GM18519 (cell line): ENCODE results near the gene IRF4.
A peak's percentile ranks its signal among the peaks of the same experiment; 100 is the strongest.

Experiments used
- ATAC-seq: cut with Tn5 transposase; IDR thresholded peaks from one replicate; pipeline ENCODE4 v1.9.1; 2021; ENCODE audit warnings: mild to moderate bottlenecking, moderate library complexity; ENCODE audit not compliant: unreplicated experiment, low FRiP score

Gene IRF4

DNA sequence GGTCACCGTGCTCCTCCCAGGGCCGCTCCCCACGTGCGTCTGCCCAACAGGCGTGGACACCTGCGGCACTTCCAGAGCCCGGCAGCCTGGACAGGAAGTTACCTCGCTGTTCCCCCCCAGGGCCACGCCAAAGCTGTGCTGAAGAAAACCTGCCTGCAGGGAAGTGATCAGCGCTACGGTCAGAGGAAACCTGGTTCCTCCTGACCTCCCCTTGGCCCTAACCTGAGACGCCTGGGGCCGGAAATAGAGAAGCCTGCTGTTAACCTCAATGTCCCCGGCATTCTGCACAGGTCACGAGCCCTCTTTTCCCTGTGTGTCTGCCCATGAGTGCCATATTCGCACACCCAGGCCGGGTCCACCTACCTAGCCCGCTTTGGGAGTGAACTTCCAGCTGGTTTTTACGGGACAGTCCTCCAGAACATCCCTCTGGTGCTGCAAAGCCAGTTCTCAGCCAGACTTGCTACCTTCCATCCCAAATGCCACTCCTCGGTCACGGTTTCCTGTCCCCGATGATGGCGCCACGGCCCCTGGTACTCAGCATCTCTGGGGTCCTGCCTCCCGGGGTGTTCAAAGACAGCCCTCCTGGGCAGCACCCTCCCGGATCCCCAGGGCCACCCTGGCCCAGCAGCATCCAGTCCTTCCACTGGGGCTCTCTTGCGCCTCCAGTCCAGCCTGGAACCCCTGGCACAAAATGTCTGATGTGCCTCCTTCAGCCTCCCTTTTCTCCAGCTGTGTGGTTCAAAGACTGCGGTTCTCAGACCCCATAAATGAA, 12.0 kb upstream of the IRF4 start:
- ATAC-seq: no peak

DNA sequence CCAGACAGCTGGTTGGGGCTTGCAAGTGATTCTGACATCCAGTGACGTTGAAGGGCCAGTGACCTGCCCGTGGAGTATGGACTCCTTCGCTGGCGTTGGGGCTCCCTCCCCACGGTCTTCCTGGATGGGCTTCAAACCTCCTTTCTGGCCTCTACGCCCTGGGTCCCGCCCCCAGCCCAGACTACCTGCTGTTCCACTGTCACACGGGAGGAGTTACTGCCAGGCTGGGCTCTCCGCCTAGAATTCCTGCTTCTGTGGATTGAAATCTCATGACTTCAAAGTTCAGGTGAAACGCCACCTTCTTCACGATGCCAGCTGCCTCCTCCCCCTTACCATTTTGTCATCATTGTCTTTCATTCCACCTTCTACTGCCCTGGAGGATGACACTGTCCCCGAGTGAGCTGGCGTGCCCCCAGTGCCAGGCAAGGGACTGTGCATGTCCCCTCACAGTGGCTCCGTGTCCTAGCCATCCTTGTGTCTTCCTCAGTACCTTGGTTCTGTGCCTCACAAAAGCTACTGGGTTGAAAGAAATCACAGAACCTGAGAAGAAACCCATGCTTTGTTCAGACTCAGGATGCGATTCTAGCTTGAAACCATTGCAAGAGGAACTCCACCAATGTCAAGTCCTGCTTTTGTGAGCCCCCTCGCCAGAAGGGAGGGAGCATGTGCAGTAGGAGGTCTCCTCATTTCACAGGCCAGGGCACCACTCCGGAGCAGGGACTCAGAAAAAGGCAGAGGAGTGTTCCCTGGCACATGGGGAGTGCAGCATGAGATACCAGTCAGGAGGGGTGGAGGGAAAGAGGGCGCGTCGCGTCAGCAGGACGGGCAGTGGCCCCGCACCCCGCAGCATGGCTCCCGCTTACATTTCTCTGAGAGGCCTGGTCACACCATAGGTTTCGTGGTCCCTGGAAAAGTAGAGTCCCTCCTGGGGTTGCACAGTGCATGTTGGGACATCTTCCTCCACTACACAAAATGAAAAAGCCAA, 11.0 kb upstream of the IRF4 start:
- ATAC-seq: no peak

DNA sequence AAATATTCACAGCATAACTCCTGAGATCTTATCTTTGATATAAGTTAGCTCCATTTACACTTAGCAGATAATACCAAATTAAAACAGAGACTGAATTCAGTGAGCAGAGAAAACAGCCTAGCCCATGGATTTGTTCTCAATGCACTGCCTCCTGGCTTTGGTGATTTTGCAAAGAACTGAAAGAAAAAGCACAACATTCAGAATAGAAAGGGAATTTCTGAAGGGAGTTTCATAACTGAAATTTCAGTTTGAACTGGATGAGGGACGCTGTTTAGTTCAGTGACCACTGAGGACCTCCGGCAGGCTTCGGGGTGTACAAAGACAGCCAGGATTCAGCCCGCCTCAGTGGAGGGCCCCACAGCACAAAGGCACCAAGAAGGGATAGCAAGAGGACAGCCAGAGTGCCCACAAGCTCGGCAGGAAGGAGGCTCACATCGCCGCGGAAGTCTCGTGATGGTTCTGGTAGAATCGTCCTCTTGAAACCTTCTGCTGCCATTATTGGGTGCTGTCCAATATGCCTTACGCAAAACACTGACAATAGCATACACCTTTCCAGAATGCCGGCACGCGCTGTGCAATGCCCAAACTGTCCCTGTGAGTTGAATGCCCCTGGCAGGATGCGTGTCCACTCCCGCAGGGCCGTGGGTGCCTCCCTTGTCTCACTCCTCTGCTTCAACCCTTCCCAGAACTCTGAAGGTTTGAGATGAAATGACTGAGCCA, 9.7 kb upstream of the IRF4 start:
- no peak for ATAC-seq

DNA sequence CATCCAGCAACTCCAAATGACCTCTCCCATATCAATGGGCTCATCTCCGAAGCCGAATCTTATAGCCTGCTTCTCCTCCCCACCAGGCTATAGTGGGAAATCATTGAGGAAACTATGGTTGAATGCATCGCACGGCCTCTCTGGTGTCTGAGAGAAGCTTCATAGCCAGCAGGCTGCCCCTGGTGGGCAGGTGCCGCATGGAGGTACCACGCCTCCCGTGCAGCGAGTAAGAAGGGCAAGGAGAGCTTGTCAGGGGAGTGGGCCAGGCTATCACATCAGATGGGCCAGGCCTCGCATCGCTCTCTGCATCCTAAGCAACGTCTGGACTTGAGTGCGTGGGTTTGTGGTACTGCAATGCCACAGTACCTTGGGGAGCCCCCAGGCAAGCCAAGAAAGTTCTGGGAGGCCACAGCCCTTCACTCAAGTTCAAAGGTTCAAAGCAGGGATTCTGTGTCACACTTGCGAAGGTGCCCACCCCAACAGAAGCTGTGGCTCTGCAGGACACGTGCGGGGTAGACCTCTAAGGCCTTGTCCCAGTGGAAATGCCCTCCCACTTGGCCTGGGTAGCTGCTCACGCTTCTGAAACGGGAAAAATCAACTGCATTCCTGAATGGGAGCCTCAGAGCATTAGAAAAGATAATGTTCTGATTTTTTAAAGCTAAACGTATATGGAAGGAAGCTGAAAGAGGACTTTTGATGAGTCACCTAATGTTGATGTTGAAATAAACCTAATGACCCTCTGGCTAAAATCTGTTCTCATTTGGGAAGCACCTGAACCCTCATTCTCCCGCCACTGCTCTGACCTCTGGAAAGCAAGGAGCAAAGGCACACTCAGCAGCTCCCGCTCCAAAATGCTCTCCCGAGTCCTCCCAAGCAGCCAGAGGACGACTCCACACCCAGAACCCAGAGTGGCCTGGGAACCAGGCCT, 8.4 kb upstream of the IRF4 start:
- ATAC-seq: no peak

- no peak for ATAC-seq
These were observed 7.7 kb upstream of the IRF4 start for GRCh38 chr6:383856-384255.

- no peak for ATAC-seq
These were observed 6.7 kb upstream of the IRF4 start for GRCh38 chr6:384898-385297.

GRCh38 chr6:385614-386013, 5.9 kb upstream of the IRF4 start:
- ATAC-seq: no peak

DNA sequence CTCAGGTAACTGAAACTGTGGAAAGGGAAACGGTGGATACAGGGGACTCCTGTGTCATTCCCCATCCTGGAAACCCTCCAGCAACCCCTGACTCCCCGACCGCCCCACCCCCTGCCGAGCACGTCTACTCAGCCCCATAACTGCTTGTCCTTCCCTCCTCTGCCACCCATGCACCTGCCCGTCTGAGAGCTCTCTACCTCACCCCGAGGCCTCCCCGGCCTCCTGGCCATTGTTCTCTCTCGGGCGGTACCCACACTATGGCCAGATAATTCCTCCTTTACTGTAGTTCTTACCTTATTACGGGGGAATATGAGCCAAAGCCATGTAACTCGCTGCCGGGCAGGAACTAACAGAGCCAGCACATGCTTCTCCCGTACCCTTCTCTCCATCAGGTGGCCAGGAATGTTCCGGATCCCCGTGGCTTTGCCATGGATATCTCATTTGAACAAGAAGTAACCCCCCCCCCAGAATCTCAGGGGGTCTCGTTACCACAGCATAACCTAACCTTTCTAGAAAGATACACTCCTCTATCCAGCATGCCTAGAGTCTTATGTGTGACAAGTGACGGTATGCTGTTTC, 4.8 kb upstream of the IRF4 start:
- ATAC-seq: no peak

- no peak for ATAC-seq
These were observed 4.2 kb upstream of the IRF4 start for GRCh38 chr6:387293-387741.

GRCh38 chr6:388202-388903, 3.2 kb upstream of the IRF4 start:
- no peak for ATAC-seq

GRCh38 chr6:389143-389542, 2.4 kb upstream of the IRF4 start:
- no peak for ATAC-seq

- ATAC-seq: peak; percentile 34
These were observed 1.9 kb upstream of the IRF4 start for GRCh38 chr6:389622-390021.

- ATAC-seq: no peak
These were observed 516 bp upstream of the IRF4 start for GRCh38 chr6:390914-391558.

- ATAC-seq: no peak
These were observed 1.2 kb downstream of the IRF4 start for GRCh38 chr6:392441-393390.

DNA sequence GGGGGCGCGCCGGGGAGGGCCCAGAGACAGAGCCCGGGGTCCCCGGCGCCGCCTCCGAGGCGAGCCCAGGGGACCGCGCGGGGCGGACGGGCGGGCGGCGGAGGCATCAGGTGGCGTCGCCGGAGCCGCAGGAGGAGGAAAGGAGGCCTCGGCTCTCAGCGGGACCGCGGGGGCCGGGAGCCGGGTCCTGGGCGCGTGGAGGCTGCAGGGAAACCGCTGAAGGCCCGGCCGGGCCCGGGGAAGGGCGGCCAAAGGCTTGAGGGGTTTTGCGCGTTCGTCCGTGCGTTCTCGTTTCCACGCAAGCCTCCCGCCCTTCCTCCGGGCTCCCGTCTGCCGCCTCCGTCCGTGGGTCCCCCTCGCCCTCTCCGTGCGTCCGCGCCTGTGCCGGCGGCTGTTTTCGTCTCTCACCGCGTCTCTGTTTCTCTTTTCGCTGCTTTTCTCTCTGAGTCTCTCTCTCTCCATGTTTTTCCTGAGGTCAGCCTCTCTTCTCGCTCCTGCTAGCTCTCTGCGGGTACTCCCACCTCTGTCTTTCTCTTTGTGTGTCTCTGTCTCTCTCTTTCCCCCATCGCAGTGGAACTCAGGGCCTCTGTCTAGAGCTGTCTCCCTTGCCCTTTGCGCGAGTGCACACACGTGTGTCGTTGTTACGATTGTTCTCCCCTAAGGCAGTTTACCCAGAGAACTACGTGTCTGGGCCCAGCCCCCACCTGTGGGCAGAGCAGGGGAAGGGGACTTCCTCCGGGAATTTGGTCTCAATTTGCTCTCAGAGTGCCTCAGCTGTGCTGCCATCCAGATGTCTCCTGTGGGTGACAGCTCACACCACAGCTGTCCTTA, 2.1 kb downstream of the IRF4 start:
- no peak for ATAC-seq

DNA sequence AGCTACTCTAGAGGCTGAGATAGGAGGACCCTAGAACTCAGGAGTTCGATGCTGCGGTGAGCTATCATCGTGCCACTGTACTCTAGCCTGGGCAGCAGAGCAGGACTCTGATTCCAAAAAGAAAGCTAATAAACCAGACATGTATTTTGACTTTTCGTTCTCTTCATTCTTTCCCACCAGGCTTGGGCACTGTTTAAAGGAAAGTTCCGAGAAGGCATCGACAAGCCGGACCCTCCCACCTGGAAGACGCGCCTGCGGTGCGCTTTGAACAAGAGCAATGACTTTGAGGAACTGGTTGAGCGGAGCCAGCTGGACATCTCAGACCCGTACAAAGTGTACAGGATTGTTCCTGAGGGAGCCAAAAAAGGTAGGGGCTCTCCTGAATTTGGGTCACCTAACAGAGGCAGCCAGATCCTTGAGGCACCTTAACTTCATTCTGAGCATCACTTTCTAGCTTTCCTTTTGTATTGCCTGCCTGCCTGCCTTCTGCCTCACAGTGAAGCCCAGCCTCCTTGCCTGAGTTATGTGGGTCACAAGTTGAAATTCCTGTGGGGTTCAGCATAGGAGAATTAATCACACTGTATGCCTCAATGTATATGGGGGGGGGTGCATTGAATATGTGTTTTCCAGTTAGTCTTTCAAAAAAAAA, 3.2 kb downstream of the IRF4 start:
- ATAC-seq: no peak
